ENCODE data around the gene KEAP1.

- TF ChIP-seq CTCF (IDR thresholded peaks at IDR 0.05) (no peak), POLR2AphosphoS5 (IDR thresholded peaks at IDR 0.05) (no peak)
These were observed 63.6 kb downstream of the KEAP1 start for GRCh38 chr19:10439588-10439987.
